Activated effector memory CD4-positive, alpha-beta T cell treated with Interleukin-2 at 50 U/mL for 16 hours (primary cell): Measurements from ENCODE around the gene ATP6V0C.
"Not testable (repeated sequence)": the region's sequence is repeated elsewhere in the genome, so short reads cannot be mapped to it uniquely, and the experiment has no call there.

Experiments used
- DNase-seq: peaks from one replicate; pipeline ENCODE4 v3.0.0-alpha.2; 2020

ATP6V0C gene

DNA sequence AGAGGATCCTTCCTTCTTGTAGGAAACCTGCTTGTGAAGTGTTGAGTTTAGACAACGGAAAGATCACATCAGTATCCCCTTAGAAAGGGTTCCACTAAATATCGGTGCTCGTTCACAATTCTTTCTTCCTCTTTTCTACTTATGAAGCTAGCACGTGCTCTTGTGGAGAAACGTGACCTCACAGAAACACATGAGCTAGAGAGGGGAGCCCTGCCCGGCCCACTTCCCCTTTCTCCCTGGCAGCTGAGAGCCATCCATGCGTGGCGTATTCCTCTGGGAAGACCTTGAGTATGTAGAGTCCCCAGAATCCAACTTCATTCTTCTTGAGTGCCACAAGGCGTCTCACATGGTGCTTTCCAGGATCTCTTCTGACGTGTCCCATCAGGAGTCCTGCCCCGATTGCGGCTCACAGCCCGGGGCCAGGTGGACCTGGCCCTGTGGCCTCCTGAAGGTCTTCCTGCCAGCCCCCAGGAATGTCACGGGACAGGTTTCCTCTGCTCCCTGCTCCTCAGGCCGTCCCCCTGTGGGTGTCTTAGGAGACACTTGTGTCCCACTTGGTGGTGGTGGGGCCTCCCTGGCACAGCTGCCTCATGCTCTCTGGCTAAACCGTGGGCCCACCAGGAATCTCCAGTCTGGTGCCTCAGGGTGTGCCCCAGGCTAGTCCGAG, 46.5 kb downstream of the ATP6V0C start:
- DNase-seq = not testable (repeated sequence)

- DNase-seq = peak; percentile 45
These were observed 47.0 kb downstream of the ATP6V0C start for GRCh38 chr16:2560798-2561133.

- DNase-seq = not testable (repeated sequence)
These were observed 53.8 kb downstream of the ATP6V0C start for GRCh38 chr16:2567506-2567905.

DNA sequence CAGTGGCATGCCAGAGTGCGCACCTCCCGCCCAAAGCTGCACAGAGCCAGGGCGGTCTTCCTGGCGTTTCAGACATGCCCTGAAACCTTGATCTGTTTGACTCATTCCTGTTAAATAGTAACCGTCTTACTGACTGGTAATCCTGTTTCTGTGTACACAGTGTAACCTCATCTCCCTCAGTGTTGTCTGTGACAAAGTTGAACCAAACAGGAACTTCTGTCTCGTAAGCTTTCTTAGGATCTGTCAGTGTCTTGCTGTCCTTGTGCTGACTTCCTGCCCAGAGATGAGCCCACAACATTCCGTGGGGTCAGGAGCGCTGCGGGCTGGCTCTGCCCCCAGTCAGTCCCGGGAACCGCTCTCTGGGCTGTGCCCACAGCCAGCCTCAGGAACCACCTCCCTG, 54.8 kb downstream of the ATP6V0C start:
- not testable (repeated sequence) for DNase-seq
